NAMALWA (cell line): ENCODE data around the gene ANKH.

Experiments used
- DNase-seq: peaks from one replicate; pipeline ENCODE4 v3.0.0-alpha.2; 2015; ENCODE audit warnings: low spot score

Gene ANKH

GRCh38 chr5:14685757-14686156, 185.8 kb downstream of the ANKH start:
- peak; percentile 88 for DNase-seq

- no peak for DNase-seq
Observed at GRCh38 chr5:14684757-14685156, 186.8 kb downstream of the ANKH start.

GRCh38 chr5:14683906-14684455, 187.6 kb downstream of the ANKH start:
- DNase-seq, result no peak

- DNase-seq, result no peak
Observed at GRCh38 chr5:14681236-14681752, 190.3 kb downstream of the ANKH start.

- DNase-seq, result no peak
Observed at GRCh38 chr5:14679595-14679994, 192.0 kb downstream of the ANKH start.

- DNase-seq, result no peak
Observed at GRCh38 chr5:14678773-14679334, 192.7 kb downstream of the ANKH start.

GRCh38 chr5:14676320-14676719, 195.3 kb downstream of the ANKH start:
- DNase-seq, result no peak

GRCh38 chr5:14675865-14676300, 195.7 kb downstream of the ANKH start:
- DNase-seq, result peak; percentile 66

- no peak for DNase-seq
Observed at GRCh38 chr5:14674983-14675854, 196.4 kb downstream of the ANKH start.

- no peak for DNase-seq
Observed at GRCh38 chr5:14673443-14673842, 198.1 kb downstream of the ANKH start.

GRCh38 chr5:14672484-14673394, 198.8 kb downstream of the ANKH start:
- no peak for DNase-seq

GRCh38 chr5:14672082-14672481, 199.5 kb downstream of the ANKH start:
- DNase-seq, result peak; percentile 37

- peak; percentile 38 for DNase-seq
Observed at GRCh38 chr5:14671414-14671813, 200.2 kb downstream of the ANKH start.

GRCh38 chr5:14669975-14670374, 201.6 kb downstream of the ANKH start:
- no peak for DNase-seq

GRCh38 chr5:14669415-14669814, 202.2 kb downstream of the ANKH start:
- no peak for DNase-seq

- DNase-seq, result peak; percentile 27
Observed at GRCh38 chr5:14668181-14668591, 203.4 kb downstream of the ANKH start.

GRCh38 chr5:14667770-14668169, 203.8 kb downstream of the ANKH start:
- peak; percentile 29 for DNase-seq

- DNase-seq, result no peak
Observed at GRCh38 chr5:14667290-14667689, 204.3 kb downstream of the ANKH start.

GRCh38 chr5:14666357-14666756, 205.2 kb downstream of the ANKH start:
- no peak for DNase-seq

GRCh38 chr5:14665949-14666348, 205.6 kb downstream of the ANKH start:
- peak; percentile 96 for DNase-seq

GRCh38 chr5:14665101-14665822, 206.3 kb downstream of the ANKH start:
- peak; percentile 67 for DNase-seq
